SU-DHL-6 (cell line): Measurements from ENCODE around the gene SNTG2.

ENCODE experiments used
- H2AFZ ChIP-seq: fragments of 200-600 bp; sonication (generic); 2 replicates; pipeline ENCODE4 v1.6.1; 2014; ENCODE audit warnings: low read depth, mild to moderate bottlenecking, moderate library complexity, mixed read lengths, antibody characterized with exemption, low read length; ENCODE audit not compliant: severe bottlenecking
- H3F3A ChIP-seq: fragments of 200-600 bp; shearing (Covaris generic); 2 replicates; pipeline ENCODE4 v1.6.0; 2016; ENCODE audit warnings: antibody characterized with exemption, mild to moderate bottlenecking; ENCODE audit not compliant: insufficient read depth
- H3K27ac ChIP-seq: fragments of 200-600 bp; sonication (generic); 2 replicates; pipeline ENCODE4 v1.5.1; 2016; ENCODE audit warnings: low read depth, mild to moderate bottlenecking, low read length, moderate library complexity, mixed read lengths
- H3K27me3 ChIP-seq: fragments of 200-600 bp; sonication (generic), shearing (Covaris generic); 2 replicates; pipeline ENCODE4 v1.6.0; 2014; ENCODE audit warnings: mild to moderate bottlenecking, low read length
- H3K36me3 ChIP-seq: fragments of 200-600 bp; sonication (generic); 2 replicates; pipeline ENCODE4 v1.6.1; 2014; ENCODE audit warnings: mild to moderate bottlenecking, low read length, mixed read lengths
- H3K4me2 ChIP-seq: fragments of 300-600, 200-600 bp; shearing (Covaris generic), sonication (generic); 2 replicates; pipeline ENCODE4 v1.6.0; 2014; ENCODE audit warnings: low read length, low read depth, mild to moderate bottlenecking; ENCODE audit not compliant: poor library complexity, severe bottlenecking
- H3K4me3 ChIP-seq: fragments of 200-600 bp; sonication (generic); 2 replicates; pipeline ENCODE4 v1.5.1; 2014; ENCODE audit warnings: antibody characterized with exemption, low read length, mild to moderate bottlenecking, mixed read lengths; ENCODE audit not compliant: insufficient read depth, poor library complexity, severe bottlenecking
- H3K79me2 ChIP-seq: fragments of 200-600 bp; sonication (generic); 2 replicates; pipeline ENCODE4 v1.6.1; 2014; ENCODE audit warnings: mild to moderate bottlenecking, low read length, moderate library complexity; ENCODE audit not compliant: insufficient read depth
- H3K9ac ChIP-seq: fragments of 200-600 bp; sonication (generic); 2 replicates; pipeline ENCODE4 v1.7.0; 2014; ENCODE audit warnings: mild to moderate bottlenecking, low read length
- H3K9me2 ChIP-seq: fragments of 200-600 bp; sonication (generic); replicated peaks from 2 replicates; pipeline ENCODE4 v1.6.1; 2014; ENCODE audit warnings: low read length; ENCODE audit not compliant: insufficient read depth
- H3K9me3 ChIP-seq: fragments of 200-600 bp; sonication (generic); 2 replicates; pipeline ENCODE4 v1.6.1; 2014; ENCODE audit warnings: low read length, mixed read lengths; ENCODE audit not compliant: insufficient read depth
- H4K20me1 ChIP-seq: fragments of 200-600 bp; sonication (generic); 2 replicates; pipeline ENCODE4 v1.6.1; 2014; ENCODE audit warnings: low read depth, mild to moderate bottlenecking, antibody characterized with exemption, low read length, moderate library complexity, mixed read lengths
- EZH2phosphoT487 ChIP-seq: fragments of 200-600 bp; sonication (generic), shearing (Covaris generic); conservative IDR thresholded peaks from 2 replicates; pipeline ENCODE4 v1.6.1; 2018; ENCODE audit warnings: mild to moderate bottlenecking, antibody characterized with exemption, low read length, moderate library complexity, mixed read lengths
- TF ChIP-seq, protein P1 (sequence below): fragments of 200-600 bp; sonication (generic); IDR thresholded peaks from one replicate; pipeline ENCODE4 v1.5.1; 2017; ENCODE audit warnings: antibody characterized with exemption, mild to moderate bottlenecking, low read length, moderate library complexity; ENCODE audit not compliant: insufficient read depth, poor library complexity, severe bottlenecking

Gene SNTG2

DNA sequence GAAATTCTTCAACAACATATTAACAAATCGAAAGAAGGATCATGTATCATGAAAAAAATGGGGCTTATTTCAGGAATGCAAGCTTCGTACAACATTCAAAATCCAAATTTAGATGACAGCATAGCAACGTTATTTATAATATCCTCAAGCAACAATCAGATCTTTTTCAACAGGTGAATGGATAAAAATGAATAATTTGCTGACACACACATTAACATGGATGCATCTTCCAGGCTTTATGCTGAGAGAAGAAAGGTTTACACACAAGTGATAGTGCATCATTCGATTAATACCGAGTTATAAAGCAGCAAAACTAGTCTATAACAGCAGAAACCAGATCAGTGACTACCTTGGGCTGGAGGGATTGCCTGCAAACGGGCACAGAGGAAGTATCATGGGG, 253.1 kb downstream of the SNTG2 start:
- Histone ChIP-seq H4K20me1 (no peaks in the 10 kb centered on the region), H3K9me2 (no peaks in the 10 kb centered on the region), H3K4me3 (no peak overlapping the region), H3K27ac (no peak overlapping the region), H3F3A (no peaks in the 10 kb centered on the region), H3K79me2 (no peaks in the 10 kb centered on the region), H3K27me3 (no peaks in the 10 kb centered on the region), H2AFZ (no peak overlapping the region), H3K4me2 (no peak overlapping the region), H3K9ac (no peak overlapping the region), H3K9me3 (no peaks in the 10 kb centered on the region), H3K36me3 (no peaks in the 10 kb centered on the region)
- TF ChIP-seq EZH2phosphoT487: no peak
- TF ChIP-seq, protein P1, sequence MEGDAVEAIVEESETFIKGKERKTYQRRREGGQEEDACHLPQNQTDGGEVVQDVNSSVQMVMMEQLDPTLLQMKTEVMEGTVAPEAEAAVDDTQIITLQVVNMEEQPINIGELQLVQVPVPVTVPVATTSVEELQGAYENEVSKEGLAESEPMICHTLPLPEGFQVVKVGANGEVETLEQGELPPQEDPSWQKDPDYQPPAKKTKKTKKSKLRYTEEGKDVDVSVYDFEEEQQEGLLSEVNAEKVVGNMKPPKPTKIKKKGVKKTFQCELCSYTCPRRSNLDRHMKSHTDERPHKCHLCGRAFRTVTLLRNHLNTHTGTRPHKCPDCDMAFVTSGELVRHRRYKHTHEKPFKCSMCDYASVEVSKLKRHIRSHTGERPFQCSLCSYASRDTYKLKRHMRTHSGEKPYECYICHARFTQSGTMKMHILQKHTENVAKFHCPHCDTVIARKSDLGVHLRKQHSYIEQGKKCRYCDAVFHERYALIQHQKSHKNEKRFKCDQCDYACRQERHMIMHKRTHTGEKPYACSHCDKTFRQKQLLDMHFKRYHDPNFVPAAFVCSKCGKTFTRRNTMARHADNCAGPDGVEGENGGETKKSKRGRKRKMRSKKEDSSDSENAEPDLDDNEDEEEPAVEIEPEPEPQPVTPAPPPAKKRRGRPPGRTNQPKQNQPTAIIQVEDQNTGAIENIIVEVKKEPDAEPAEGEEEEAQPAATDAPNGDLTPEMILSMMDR: no peak

DNA sequence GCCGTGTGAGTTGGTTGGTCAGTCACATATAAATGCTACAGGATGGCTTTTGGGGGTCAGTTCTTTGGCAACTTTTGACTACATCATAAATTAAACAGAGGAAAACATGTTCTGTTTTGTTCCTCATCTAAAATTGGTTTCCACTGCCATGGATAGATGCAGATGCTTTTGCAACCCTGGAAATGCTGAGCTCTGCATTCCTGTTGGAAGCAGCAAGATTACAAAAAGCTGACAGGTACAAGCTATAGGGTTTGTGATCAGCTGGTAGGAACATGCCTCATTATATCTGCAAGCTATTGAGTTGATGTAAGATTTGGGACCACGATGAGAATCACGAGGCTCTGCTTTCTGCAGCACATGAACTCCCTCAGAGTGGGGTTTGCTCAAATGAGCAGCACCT, 255.2 kb downstream of the SNTG2 start:
- no peaks in the 10 kb centered on the region for H3K79me2 ChIP-seq
- H4K20me1 ChIP-seq: no peaks in the 10 kb centered on the region
- H2AFZ ChIP-seq: no peak overlapping the region
- no peak overlapping the region for H3K4me3 ChIP-seq
- H3K36me3 ChIP-seq: no peaks in the 10 kb centered on the region
- no peak for TF ChIP-seq EZH2phosphoT487
- TF ChIP-seq, protein P1: no peak
- no peak overlapping the region for H3K4me2 ChIP-seq
- no peaks in the 10 kb centered on the region for H3F3A ChIP-seq
- H3K9me3 ChIP-seq: no peaks in the 10 kb centered on the region
- H3K9ac ChIP-seq: no peak overlapping the region
- H3K27me3 ChIP-seq: no peaks in the 10 kb centered on the region
- H3K9me2 ChIP-seq: no peaks in the 10 kb centered on the region
- H3K27ac ChIP-seq: no peak overlapping the region

DNA sequence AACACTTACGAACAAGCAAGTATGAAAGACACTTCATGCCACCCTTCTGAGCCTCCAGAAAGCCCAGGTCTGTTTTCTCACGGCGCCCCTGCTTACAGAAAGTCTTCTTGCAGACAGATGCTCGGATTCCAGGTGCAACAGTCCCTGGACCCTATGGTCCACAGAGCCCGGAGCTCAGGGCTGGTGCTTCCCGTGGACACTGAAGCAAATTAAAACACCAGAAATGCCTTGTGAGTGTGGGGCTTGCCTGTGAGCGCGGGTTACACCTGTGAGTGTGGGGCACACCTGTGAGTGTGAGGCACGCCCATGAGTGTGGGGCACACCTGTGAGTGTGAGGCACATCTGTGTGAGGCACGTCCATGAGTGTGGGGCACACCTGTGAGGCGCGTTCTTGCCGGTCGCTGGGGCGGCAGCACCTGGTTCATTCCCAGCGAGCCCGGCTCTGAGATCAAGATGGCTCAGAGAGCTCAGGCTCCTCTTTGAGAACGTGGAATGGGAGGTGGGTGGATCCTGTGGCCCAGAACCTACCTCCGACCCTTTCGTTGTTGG, 257.4 kb downstream of the SNTG2 start:
- Histone ChIP-seq H3K36me3 (no peaks in the 10 kb centered on the region), H3K4me2 (no peak overlapping the region), H3K9me3 (peaks cover 4% of the 10 kb centered on the region; the same call in 1 of the 2 replicates), H3K27me3 (no peaks in the 10 kb centered on the region), H3K4me3 (no peak overlapping the region), H4K20me1 (no peaks in the 10 kb centered on the region), H3K27ac (no peak overlapping the region), H3K79me2 (no peaks in the 10 kb centered on the region), H3F3A (no peaks in the 10 kb centered on the region), H3K9me2 (no peaks in the 10 kb centered on the region), H3K9ac (no peak overlapping the region), H2AFZ (no peak overlapping the region)
- no peak for TF ChIP-seq EZH2phosphoT487
- TF ChIP-seq, protein P1: no peak
